ENCODE results near the gene PARM1. TPM values are rescaled to one million over a fixed set of nuclear protein-coding genes. Genes with fewer than 3 reads are reported as not detected.

Gene PARM1
- total and polyA plus RNA-seq, 2 of the 4 experiments (the other 2 are of a cell fraction), result 0.07 to 0.18 TPM

- TF ChIP-seq CTCF (conservative IDR thresholded peaks at IDR 0.05; ENCODE audit: low read depth, low read length), result peak; percentile 20; the same call in 1 of the 2 replicates
- no peak for TF ChIP-seq MAFK (IDR thresholded peaks at IDR 0.05; ENCODE audit: low read depth, low read length)
- Histone ChIP-seq H3K27ac (ENCODE audit: insufficient read depth, low read length) (no peak overlapping the region), H3K56ac (ENCODE audit: extremely low read depth, insufficient read depth, low read length) (no peak overlapping the region), H3K27me3 (ENCODE audit: control insufficient read depth, insufficient read depth, low read length) (no peaks in the 10 kb centered on the region), H3K18ac (ENCODE audit: low read depth, low read length) (no peak overlapping the region), H3K4ac (ENCODE audit: low read depth, low read length) (no peak overlapping the region), H3K14ac (replicated peaks; ENCODE audit: low read depth, low read length) (no peak overlapping the region), H3K23ac (ENCODE audit: low read depth, low read length) (no peak overlapping the region), H2BK5ac (ENCODE audit: low read depth, low read length, poor library complexity, severe bottlenecking) (no peak overlapping the region), H4K20me1 (ENCODE audit: insufficient read depth, low read length) (no peaks in the 10 kb centered on the region), H3K9me3 (ENCODE audit: control insufficient read depth, insufficient read depth, low read length) (no peaks in the 10 kb centered on the region), H4K91ac (ENCODE audit: insufficient read depth, low read depth, low read length) (no peak overlapping the region), H3K4me1 (ENCODE audit: control insufficient read depth, insufficient read depth, low read length) (no peaks in the 10 kb centered on the region), H3K36me3 (ENCODE audit: control insufficient read depth, insufficient read depth, low read length) (no peaks in the 10 kb centered on the region), H3K4me2 (ENCODE audit: low read depth, low read length) (no peak overlapping the region; the same call in 1 of the 2 replicates), H3K9ac (ENCODE audit: low read depth, low read length) (no peak overlapping the region), H4K5ac (ENCODE audit: low read depth, low read length) (no peak overlapping the region), H3K9me1 (ENCODE audit: insufficient read depth, low read length) (no peaks in the 10 kb centered on the region), H3K79me1 (ENCODE audit: low read depth in 1 of 2, low read length in 2 of 2) (no peaks in the 10 kb centered on the region), H3K4me3 (ENCODE audit: insufficient read depth, low read depth, low read length) (no peak overlapping the region), H2BK20ac (ENCODE audit: low read depth, low read length) (no peak overlapping the region), H2BK120ac (ENCODE audit: low read depth, low read length) (no peak overlapping the region), H2AK9ac (replicated peaks; ENCODE audit: low read depth, low read length, poor library complexity) (no peak overlapping the region), H2AFZ (replicated peaks; ENCODE audit: low read length, poor library complexity) (no peak overlapping the region), H4K8ac (ENCODE audit: low read depth in 2 of 2, low read length in 2 of 2) (no peak overlapping the region), H2AK5ac (ENCODE audit: low read depth, low read length) (no peak overlapping the region), H2BK15ac (ENCODE audit: low read depth, low read length) (no peak overlapping the region)
- dilution Hi-C loops (cut with HindIII; ENCODE audit: low sequenced_read_pairs, unreplicated experiment) (no loop called here), in situ Hi-C loops (cut with MboI; ENCODE audit: low sequenced_read_pairs) (no loop called here), intact Hi-C loops (cut with micrococcal nuclease) (no loop called here)
- 17% methylated on average over 3 of the region's 9 CpGs; no CpG with 5 or more reads in 1 of the 2 experiments for WGBS, 2 experiments (ENCODE audit: extremely low coverage in 2 of 2, insufficient read length in 1 of 2)
- DNase-seq (no peak), ATAC-seq (ENCODE audit: low read depth) (no peak)
- CTCF ChIA-PET, result no interaction called here
- no TSS peak for BruUV-seq (replicated peaks)
- POLR2A ChIA-PET (ENCODE audit: unreplicated experiment), result no interaction called here
Observed at GRCh38 chr4:75048208-75048879, 115.4 kb downstream of the PARM1 start.
